Activated CD8-positive, alpha-beta T cell treated with anti-CD3 and anti-CD28 coated beads, Interleukin-2, amount 10 ng/mL, durations not matched to agents 7 days and 5 days (primary cell): Measurements from ENCODE around the gene NOTUM. TPM values are rescaled to one million over a fixed set of nuclear protein-coding genes. Genes with fewer than 3 reads are reported as not detected.
"Not testable (repeated sequence)": the region's sequence is repeated elsewhere in the genome, so short reads cannot be mapped to it uniquely, and the experiment has no call there.

Source experiments
- ATAC-seq: fragments of 150-1000 bp; cut with Tn5 transposase; one replicate; pipeline ENCODE4 v1.10.0; 2021; ENCODE audit warnings: moderate library complexity
- CTCF ChIA-PET: fragments of 350-600 bp; sonication (Branson Sonifier 250); formaldehyde crosslinking; loops from one replicate; lab custom pipeline; 2021; ENCODE audit warnings: antibody characterized with exemption; lab: Charles Lee
- POLR2A ChIA-PET: fragments of 350-600 bp; sonication (Branson Sonifier 250); formaldehyde crosslinking; loops from one replicate; lab custom pipeline; 2021; ENCODE audit warnings: antibody characterized with exemption; lab: Charles Lee
- DNase-seq: peaks from one replicate; pipeline ENCODE4 v3.0.0-alpha.2; 2020
- H3K27ac Mint-ChIP-seq: one replicate; pipeline ENCODE4 v1.8.0; 2021; ENCODE audit warnings: mild to moderate bottlenecking, mixed read lengths
- H3K27me3 Mint-ChIP-seq: one replicate; pipeline ENCODE4 v1.8.0; 2021; ENCODE audit warnings: low read depth, mixed read lengths
- H3K36me3 Mint-ChIP-seq: one replicate; pipeline ENCODE4 v1.8.0; 2021; ENCODE audit warnings: low read depth, mixed read lengths
- H3K4me1 Mint-ChIP-seq: one replicate; pipeline ENCODE4 v1.8.0; 2021; ENCODE audit warnings: low read depth, mixed read lengths
- H3K4me3 Mint-ChIP-seq: one replicate; pipeline ENCODE4 v1.8.0; 2021; ENCODE audit warnings: mild to moderate bottlenecking, mixed read lengths
- H3K9me3 Mint-ChIP-seq: one replicate; pipeline ENCODE4 v1.8.0; 2022; ENCODE audit warnings: mixed read lengths; ENCODE audit not compliant: insufficient read depth
- total RNA-seq, 2 experiments: library from RNA; stranded (reverse); gene quantifications; one replicate each; pipeline ENCODE4 v1.2.3, GENCODE V29; 2021

Gene NOTUM
- total RNA-seq, 2 experiments from 2014 or later: 0.29 to 0.42 TPM

- H3K27ac Mint-ChIP-seq: no peak overlapping the region
- POLR2A ChIA-PET: interaction anchor here (0.7 kb wide), 1 partner anchor 47 kb away, joined by 3 read pairs; no protein-coding TSS in a partner anchor
Observed at GRCh38 chr17:81983011-81983638, 22.1 kb upstream of the NOTUM start.

GRCh38 chr17:81981511-81981910 lies 20.5 kb upstream of the NOTUM start:
- H3K4me3 Mint-ChIP-seq, H3K9me3 Mint-ChIP-seq, H3K27me3 Mint-ChIP-seq, POLR2A ChIA-PET, DNase-seq, H3K27ac Mint-ChIP-seq, ATAC-seq: not testable (repeated sequence)
- Mint-ChIP-seq H3K4me1 (peaks cover 41% of the 10 kb centered on the region), H3K36me3 (peaks cover 22% of the 10 kb centered on the region)
- CTCF ChIA-PET: interaction anchor here (1.2 kb wide), 1 partner anchor 38 kb away, joined by 3 read pairs; no protein-coding TSS in a partner anchor

More at GRCh38 chr17:81983011-81983638, 22.1 kb upstream of the NOTUM start:
- DNase-seq: no peak
- H3K27me3 Mint-ChIP-seq: no peaks in the 10 kb centered on the region
- H3K4me1 Mint-ChIP-seq: peaks cover 34% of the 10 kb centered on the region
- H3K4me3 Mint-ChIP-seq: no peak overlapping the region
- ATAC-seq: no peak
- no peaks in the 10 kb centered on the region for H3K9me3 Mint-ChIP-seq
- CTCF ChIA-PET: interaction anchor here (1.0 to 1.1 kb wide), 2 partner anchors 24 to 37 kb away, joined by 3 to 5 read pairs; no protein-coding TSS in a partner anchor
- H3K36me3 Mint-ChIP-seq: peaks cover 26% of the 10 kb centered on the region

- Mint-ChIP-seq H3K9me3 (no peaks in the 10 kb centered on the region), H3K36me3 (peaks cover 20% of the 10 kb centered on the region), H3K27me3 (peaks cover 3% of the 10 kb centered on the region), H3K4me1 (peaks cover 47% of the 10 kb centered on the region), H3K27ac (no peak overlapping the region), H3K4me3 (no peak overlapping the region)
- no peak for ATAC-seq
- CTCF ChIA-PET: interaction anchor here (1.0 to 1.2 kb wide), 2 partner anchors 39 to 48 kb away, joined by 3 read pairs; no protein-coding TSS in a partner anchor
- no peak for DNase-seq
- POLR2A ChIA-PET: no interaction called here
Observed at GRCh38 chr17:81980707-81981343, 19.8 kb upstream of the NOTUM start.

GRCh38 chr17:81980122-81980521 lies 19.1 kb upstream of the NOTUM start:
- ChIA-PET POLR2A (no interaction called here), CTCF (interaction anchor here (0.9 to 1.2 kb wide), 3 partner anchors 21 to 49 kb away, joined by 3 to 7 read pairs (median 4); no protein-coding TSS in a partner anchor)
- H3K4me1 Mint-ChIP-seq: peaks cover 47% of the 10 kb centered on the region
- H3K4me3 Mint-ChIP-seq: no peak overlapping the region
- H3K36me3 Mint-ChIP-seq: peaks cover 14% of the 10 kb centered on the region
- ATAC-seq (no peak), DNase-seq (no peak)
- no peaks in the 10 kb centered on the region for H3K9me3 Mint-ChIP-seq
- peaks cover 3% of the 10 kb centered on the region for H3K27me3 Mint-ChIP-seq
- H3K27ac Mint-ChIP-seq: no peak overlapping the region

- Mint-ChIP-seq H3K27ac (peak overlapping the region; percentile 46), H3K36me3 (peaks cover 12% of the 10 kb centered on the region), H3K4me3 (peak overlapping the region; percentile 66), H3K9me3 (peaks cover 3% of the 10 kb centered on the region), H3K4me1 (peaks cover 47% of the 10 kb centered on the region), H3K27me3 (peaks cover 6% of the 10 kb centered on the region)
- ChIA-PET POLR2A (interaction anchor here (1.0 kb wide), 1 partner anchor 12 kb away, joined by 3 read pairs; no protein-coding TSS in a partner anchor), CTCF (interaction anchor here (1.0 kb wide), 1 partner anchor 52 kb away, joined by 4 read pairs; no protein-coding TSS in a partner anchor)
- ATAC-seq (no peak), DNase-seq (no peak)
Observed at GRCh38 chr17:81978524-81979298, 17.7 kb upstream of the NOTUM start.

- peak within 1 kb of the TSS; percentile 94 for H3K4me3 Mint-ChIP-seq
- ATAC-seq (peak; percentile 81), DNase-seq (peak; percentile 91)
- peaks cover 12% of the 10 kb centered on the region for H3K36me3 Mint-ChIP-seq
- CTCF ChIA-PET: interaction anchor here (1.0 to 1.5 kb wide), 3 partner anchors 15 to 53 kb away, joined by 3 to 7 read pairs (median 4); no protein-coding TSS in a partner anchor
- H3K27ac Mint-ChIP-seq: peak within 1 kb of the TSS; percentile 98
- POLR2A ChIA-PET: interaction anchor here (0.6 to 1.4 kb wide), 5 partner anchors 10 to 140 kb away, joined by 3 to 7 read pairs (median 3); no protein-coding TSS in a partner anchor
- peaks cover 3% of the 10 kb centered on the region for H3K9me3 Mint-ChIP-seq
- H3K27me3 Mint-ChIP-seq: peaks cover 6% of the 10 kb centered on the region
- H3K4me1 Mint-ChIP-seq: peaks cover 43% of the 10 kb centered on the region
Observed at GRCh38 chr17:81977211-81977808, 16.3 kb upstream of the NOTUM start, which contains the start of gene ASPSCR1. TSS of gene ASPSCR1 (plus strand) at chr17:81977629. CDS start at chr17:81977647, 18 bp downstream.

GRCh38 chr17:81976332-81977210 lies 15.6 kb upstream of the NOTUM start:
- CTCF ChIA-PET: interaction anchor here (1.1 to 1.5 kb wide), 2 partner anchors 14 to 17 kb away, joined by 3 to 7 read pairs; no protein-coding TSS in a partner anchor

GRCh38 chr17:81973432-81973831 lies 12.4 kb upstream of the NOTUM start:
- Mint-ChIP-seq H3K4me1 (peaks cover 18% of the 10 kb centered on the region), H3K27me3 (peaks cover 6% of the 10 kb centered on the region), H3K27ac (no peak overlapping the region), H3K9me3 (peaks cover 3% of the 10 kb centered on the region), H3K36me3 (no peaks in the 10 kb centered on the region), H3K4me3 (no peak overlapping the region)
- CTCF ChIA-PET: no interaction called here
- DNase-seq (no peak), ATAC-seq (no peak)
- POLR2A ChIA-PET: no interaction called here

More at GRCh38 chr17:81976332-81977210, 15.6 kb upstream of the NOTUM start:
- ATAC-seq (no peak), DNase-seq (no peak)
- Mint-ChIP-seq H3K4me3 (peak overlapping the region; percentile 94), H3K27ac (peak overlapping the region; percentile 98), H3K27me3 (peaks cover 6% of the 10 kb centered on the region), H3K4me1 (peaks cover 41% of the 10 kb centered on the region), H3K36me3 (peaks cover 12% of the 10 kb centered on the region), H3K9me3 (peaks cover 3% of the 10 kb centered on the region)
- POLR2A ChIA-PET: interaction anchor here (0.6 to 1.4 kb wide), 5 partner anchors 9 to 139 kb away, joined by 3 to 7 read pairs (median 3); no protein-coding TSS in a partner anchor

DNA sequence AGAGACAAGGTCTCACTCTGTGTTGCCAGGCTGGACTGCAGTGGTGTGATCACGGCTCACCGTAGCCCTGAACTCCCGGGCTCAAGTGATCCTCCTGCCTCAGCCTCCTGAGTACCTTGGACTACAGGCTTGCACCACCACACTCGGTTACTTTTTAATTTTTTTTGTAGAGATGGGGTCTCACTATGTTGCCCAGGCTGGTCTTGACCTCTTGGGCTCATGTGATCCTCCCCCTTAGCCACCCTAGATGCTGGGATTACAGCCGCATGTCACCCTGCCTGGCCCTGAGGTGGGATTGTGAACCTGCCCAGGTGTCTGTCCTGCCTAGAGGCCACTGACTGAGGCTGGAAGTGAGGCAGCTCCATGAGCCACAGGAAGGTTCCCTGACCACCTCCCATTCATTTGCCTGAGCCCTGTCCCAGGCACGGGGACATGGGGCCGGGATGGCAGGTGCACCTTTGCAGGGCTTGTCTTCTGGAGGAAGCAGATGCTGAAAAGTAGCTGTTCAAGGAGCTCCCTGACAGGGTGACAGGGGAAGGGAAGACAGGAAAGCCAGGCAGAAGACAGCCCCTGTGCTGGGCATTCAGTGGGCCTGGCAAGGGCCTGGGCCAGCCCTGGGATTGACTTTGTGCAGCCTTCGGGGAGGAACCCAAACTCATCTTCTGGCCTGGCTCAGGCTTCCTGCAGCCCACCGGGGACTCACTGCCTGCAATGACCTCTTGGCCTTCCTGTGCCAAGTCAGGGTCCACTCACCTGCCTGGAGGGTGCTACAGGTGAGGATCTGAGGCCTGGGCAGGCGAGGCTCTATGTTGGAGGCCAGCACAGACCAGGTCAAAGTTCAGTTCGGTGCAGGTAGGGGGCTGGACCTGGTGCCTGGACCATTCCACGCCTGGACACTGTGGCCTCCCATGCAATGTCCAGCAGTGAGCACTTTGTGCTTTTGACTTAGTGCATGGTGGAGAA lies 8.1 kb upstream of the NOTUM start:
- H3K9me3 Mint-ChIP-seq: peaks cover 1% of the 10 kb centered on the region
- CTCF ChIA-PET: interaction anchor here (1.9 kb wide), 1 partner anchor 10 kb away, joined by 9 read pairs; no protein-coding TSS in a partner anchor
- no peak overlapping the region for H3K4me3 Mint-ChIP-seq
- POLR2A ChIA-PET: no interaction called here
- DNase-seq (no peak), ATAC-seq (no peak)
- no peaks in the 10 kb centered on the region for H3K36me3 Mint-ChIP-seq
- H3K4me1 Mint-ChIP-seq: peaks cover 19% of the 10 kb centered on the region
- H3K27me3 Mint-ChIP-seq: peaks cover 7% of the 10 kb centered on the region
- no peak overlapping the region for H3K27ac Mint-ChIP-seq
